ENCODE data around the gene HRK.

HRK gene

DNA sequence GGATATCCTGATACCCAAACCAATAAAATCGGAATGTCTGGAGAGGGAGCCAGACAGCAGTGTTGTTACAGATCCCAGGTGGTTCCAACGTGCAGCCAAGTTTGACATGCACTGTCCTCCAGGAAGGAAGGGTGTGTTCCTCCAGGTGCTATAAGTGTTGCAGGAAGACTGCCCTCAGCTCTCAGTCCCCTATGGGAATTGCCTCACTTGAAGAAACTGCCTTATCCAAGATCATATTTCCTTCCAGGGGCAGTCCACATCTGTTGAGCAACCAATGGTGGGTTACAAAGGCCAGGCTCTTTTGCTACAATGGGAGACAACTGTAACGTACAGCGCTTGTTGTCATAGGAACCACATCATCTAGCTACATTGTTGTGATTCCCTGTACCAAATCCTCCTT is 16.2 kb upstream of the HRK start:
- no peak for DNase-seq

DNA sequence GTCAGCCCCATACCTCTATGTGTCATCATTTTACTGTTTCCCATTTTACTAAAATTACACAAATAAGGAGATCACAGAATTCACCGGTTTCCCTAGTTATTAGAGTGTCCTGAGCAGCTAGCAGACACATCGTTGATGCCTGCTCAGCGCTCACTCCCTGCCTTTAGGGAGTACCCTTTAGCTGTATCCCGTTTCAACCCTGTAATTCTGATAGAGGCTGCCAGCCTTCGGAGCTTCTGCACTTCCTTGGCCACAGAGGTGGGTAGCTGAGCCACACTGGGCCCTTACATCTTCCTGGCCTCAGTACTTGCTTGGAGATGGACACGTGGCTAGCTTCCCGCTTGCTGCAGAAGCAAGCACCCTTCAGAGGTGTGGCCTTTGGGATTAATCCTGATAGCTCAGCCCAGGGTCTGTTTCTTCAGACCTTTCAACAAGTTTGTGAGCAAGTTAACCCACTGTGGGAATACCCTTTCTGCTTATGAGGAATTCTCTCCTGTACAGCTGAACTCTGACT is 15.2 kb upstream of the HRK start:
- no peak for DNase-seq

DNA sequence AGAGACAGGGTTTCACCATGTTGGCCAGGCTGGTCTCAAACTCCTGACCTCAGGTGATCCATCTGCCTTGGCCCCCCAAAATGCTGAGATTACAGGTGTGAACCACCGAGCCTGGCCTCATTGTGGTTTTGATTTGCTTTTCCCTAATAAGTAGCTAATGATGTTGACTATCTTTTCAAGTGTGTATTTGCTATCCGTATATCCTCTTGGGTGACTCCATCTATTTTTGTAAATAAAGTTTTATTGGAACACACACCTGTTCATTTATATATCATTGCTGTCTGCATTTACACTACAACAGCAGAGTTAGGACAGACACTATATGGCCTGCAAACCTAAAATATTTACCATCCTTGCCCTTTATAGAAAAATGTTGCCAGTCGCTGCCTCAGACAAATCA is 13.7 kb upstream of the HRK start:
- DNase-seq: no peak

DNA sequence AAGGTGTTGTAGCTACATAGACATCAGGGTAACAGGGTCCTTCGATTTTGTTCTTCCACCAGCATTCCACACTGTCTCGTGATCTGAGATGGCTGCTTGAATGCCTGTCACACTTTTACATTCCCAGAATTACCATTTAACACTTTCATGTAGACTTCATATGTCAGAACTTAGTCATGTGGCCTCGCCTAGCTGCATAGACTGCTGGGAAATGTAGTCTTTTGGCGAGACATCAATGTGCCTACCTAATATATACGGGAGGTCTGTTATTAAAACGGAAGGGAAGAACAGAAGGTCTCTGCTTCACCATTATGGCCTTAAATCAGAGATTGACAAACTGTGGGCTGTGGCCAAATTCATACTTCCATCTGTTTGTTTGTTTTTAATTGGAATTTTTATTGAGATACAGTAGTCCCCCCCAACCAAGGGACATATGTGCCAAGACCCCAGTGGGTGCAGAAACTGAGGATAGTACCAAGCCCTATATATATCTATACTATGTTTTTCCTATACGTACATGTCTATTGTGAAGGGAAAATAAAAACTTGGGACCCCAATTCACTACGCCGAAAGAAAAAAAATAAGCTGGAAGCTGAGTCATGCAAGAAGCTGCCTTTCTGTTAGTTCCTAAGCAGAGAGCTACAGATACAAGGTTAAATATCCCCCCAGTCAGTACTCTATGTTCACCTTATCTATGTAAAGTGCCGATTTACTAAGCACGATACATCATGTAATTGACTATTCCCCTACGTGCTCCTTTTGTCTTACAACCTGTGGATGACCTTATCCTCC is 11.3 kb upstream of the HRK start:
- no peak for DNase-seq

DNA sequence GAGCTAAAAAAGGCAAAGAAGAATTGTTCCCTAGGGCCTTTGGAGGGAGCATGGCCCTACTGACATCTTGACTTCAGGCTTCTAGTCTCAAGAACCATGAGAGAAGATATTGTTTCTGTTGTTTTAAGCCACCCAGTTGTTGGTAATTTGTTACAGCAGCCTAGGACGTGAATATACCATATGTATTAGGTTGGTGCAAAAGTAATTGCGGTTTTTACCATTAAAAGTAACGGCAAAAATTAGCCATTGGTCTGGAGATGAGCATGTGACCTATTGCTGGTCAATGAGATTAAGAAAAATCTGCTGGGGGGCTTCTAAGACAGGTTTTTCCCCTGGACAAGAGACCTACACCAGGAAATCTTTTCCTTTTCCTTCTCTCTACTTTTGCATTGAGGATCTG is 9.8 kb upstream of the HRK start:
- no peak for DNase-seq

DNA sequence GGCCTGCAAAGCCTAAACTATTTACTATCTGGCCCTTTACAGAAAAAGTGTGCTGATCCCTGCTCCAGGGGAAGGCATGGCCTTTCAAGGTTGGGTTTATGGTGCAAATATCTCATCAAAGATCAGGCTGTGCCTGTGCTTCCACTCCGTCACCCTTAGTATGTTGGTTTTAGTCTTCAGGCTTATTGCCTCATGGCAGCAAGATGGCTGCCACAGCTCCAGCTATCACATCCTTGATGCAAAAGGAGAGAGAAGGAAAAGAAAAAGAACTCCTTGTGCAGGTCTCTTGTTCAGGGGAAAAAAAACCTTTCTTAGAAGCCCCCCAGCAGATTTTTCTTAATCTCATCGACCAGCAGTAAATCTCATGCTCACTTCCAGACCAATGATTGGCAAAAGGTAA is 9.1 kb upstream of the HRK start:
- no peak for DNase-seq

DNA sequence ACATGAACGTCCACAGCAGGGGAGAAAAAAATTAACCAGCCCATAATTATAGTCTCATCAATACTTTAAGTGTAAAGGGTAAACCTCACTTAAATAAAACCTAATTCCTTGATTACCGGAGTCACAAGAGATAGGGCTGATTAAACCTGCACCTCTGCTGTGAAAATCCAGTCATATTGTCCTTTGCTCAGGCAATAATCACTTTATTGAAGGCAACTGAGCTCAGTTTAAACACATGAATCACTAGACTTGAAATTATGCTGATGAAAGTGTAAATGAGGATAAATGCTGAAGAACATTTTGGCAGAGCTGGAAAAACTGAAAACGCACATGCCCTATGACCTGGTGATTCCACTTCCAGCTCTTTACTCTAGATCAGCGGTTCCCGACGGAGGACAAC is 6.7 kb upstream of the HRK start:
- no peak for DNase-seq

DNA sequence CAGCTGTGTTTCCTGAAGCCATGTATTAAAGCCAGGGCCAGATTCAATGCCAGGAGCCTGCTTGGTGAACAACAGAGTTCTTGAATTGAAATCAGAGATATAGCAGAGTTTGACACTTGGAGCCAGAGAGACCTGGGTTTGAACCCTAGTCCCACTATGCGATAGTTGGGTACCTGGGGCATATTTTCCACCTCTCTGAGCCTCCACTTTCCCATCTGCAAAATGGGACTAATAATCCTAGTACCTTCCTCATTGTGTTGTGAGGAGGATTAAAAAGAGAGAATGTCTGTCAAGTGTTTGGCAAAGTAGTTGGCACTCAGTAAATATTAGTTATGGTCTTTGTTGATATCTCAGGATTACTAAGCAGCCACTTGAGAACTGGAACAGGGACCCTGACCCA is 6.0 kb upstream of the HRK start:
- no peak for DNase-seq

DNA sequence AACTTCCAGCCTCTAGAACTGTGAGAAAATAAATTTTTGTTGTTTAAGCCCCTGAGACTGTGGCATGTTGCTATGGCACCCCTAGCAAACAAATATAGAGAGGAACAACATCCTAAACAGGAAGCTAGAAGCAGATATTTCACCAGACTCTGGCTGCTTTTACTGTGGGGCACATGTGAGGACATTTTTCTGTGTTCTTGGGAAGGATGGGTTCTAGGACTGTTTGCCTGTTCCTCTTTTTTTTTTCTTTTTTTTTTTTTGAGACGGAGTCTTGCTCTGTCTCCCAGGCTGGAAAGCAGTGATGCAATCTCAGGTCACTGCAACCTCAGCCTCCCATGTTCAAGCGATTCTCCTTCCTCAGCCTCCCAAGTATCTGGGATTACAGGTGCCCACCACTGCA is 4.2 kb upstream of the HRK start:
- no peak for DNase-seq

DNA sequence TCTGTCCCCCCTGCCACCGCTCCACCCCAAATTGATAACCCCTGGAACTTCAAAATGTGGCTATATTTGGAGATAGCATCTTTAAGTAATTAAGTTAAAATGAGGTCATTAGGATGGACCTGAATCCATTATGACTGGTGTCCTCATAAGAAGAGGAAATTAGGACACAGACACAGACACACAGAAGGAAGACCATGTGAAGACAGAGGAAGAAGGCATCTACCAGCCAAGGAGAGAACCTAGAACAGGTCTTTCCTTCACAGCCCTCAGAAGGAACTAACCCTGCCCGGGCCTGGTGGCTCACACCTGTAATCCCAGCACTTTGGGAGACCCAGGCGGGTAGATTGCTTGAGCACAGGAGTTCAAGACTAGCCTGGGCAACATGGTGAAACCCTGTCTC is 3.6 kb upstream of the HRK start:
- no peak for DNase-seq

DNA sequence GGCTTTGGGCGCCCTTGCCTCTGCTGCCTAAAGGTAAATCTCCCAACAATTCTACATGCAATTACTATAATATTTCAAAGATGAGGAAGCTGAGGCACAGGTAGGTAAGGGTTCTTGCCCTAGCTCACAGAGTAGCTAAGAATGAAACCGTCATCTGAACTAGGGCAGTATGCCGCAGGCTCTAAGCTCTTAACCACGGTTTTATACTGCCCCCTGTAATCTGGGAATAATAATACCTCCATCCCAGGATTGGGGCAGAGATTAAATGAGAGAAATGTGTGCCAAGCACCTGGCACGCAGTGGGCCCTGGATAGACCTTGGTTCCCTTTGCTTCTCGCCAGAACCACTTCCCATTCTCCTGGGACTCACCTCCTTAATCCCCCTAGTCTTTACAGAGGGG is 1.5 kb upstream of the HRK start:
- DNase-seq: peak; percentile 16

DNA sequence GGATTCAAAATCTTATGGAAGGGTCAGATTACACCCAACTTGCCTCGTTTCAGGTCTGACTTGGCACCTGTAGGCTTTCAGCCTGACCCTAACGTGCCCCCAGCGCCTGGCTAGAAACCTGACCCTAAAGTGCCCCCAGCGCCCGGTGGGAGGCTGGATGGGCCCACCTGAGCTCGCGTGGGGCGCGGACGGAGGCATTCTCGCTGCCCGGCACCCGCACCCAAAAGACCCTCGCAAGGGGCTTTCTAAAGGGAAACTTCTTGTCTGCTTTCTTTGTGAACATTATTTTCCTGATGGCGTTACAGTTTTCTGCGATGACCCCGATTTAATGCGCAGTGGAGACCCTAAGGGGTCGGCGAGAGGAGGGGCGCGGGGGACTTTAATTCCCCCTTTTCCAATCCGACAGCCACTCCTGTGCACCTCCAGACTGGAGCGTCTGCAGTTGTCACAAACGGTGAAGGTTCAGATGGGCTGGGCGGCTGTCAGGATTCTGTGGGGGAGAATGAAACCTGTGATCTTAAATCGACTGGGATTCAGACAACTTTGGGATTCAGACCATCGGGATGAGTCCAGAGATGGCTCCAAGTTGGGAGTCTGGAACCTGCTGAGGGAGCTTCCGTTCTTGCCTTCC is 751 bp upstream of the HRK start:
- no peak for DNase-seq

DNA sequence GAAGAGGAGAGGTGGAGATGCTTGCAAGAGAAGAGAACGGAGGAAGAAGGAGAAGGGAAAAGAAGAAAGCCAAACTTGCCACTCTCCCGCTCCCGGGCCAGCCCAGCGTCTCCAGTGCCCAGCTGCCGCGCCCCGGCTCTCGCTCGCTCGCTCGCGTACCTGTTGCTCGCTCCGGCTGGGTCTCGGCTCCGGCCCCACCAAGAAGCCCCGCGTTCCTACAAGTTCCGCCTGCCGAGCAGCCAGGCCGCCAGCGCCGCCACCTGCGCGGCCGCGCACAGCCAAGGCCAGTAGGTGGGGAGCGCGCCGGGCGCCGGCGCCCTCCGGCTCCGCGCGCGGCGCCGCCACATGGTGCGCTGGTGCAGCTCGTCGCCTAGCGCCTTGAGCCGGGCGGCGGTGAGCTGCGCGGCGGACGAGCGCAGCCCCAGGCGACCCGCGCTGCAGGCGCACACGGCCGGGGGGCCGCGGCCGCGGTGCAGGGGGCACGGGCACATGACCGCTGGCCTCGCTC is 370 bp downstream of the HRK start:
- DNase-seq: peak; percentile 31

DNA sequence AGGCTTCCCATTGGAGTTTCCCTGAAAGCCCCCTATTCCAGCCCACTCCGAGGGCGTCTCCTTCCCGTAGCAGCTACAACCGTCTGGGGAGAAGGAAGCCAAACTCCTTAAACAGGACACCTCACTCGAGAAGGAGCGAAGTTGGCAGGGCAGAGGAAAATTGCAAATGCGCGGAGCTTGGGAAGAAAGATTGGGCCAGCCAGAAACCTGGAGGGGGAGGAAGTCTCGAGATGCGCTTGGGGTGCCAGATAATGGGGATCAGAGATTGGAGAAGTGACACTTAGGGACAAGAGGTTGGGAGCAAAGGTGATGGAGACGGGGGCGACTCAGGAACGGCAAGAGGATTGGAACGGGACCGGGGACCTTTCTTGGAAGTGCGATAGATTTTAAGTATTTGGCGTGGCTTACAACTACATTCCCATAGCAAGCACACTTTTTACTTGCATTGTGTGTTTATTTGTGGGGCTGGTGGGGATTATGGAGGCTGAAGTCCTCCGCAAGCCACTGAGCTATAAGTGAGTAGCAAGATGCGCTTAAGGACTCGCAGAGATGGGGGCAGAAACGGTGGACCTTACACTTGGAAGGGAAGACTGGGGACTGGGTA is 926 bp downstream of the HRK start:
- DNase-seq: no peak

DNA sequence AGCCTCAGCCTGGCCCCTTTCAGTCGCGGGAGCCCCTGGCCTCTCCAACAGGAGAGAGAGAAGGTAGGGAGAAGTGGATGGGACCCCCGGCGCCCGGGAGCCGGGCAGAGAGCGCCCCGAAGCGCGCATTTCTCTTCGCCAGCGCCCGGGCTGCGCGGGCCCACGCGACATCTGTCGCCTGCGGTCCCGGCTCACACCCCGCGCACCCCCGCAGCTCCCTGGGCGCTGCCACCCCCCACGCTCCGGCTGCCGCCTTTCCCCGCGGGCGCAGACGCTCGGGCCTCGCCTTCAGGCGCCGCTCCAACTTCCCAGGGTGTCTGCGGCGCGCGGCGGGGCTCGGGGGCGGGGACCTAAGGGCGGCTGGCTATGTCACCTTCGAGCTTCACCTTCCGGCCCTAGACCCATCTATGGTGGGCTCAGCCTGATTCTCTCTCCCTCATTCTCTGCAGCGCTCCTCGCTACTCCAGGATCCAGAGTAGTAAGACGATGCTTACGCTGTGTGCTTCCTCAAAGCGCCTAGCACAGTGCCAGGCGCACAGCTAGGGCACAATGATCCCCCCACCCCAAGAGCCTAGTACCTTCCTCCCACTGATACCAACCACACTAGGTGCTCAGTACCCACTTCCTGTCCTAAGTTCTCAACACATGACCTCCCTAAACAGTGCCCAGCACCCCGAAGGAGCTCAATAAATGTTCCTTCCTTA is 1.6 kb downstream of the HRK start:
- DNase-seq: no peak

DNA sequence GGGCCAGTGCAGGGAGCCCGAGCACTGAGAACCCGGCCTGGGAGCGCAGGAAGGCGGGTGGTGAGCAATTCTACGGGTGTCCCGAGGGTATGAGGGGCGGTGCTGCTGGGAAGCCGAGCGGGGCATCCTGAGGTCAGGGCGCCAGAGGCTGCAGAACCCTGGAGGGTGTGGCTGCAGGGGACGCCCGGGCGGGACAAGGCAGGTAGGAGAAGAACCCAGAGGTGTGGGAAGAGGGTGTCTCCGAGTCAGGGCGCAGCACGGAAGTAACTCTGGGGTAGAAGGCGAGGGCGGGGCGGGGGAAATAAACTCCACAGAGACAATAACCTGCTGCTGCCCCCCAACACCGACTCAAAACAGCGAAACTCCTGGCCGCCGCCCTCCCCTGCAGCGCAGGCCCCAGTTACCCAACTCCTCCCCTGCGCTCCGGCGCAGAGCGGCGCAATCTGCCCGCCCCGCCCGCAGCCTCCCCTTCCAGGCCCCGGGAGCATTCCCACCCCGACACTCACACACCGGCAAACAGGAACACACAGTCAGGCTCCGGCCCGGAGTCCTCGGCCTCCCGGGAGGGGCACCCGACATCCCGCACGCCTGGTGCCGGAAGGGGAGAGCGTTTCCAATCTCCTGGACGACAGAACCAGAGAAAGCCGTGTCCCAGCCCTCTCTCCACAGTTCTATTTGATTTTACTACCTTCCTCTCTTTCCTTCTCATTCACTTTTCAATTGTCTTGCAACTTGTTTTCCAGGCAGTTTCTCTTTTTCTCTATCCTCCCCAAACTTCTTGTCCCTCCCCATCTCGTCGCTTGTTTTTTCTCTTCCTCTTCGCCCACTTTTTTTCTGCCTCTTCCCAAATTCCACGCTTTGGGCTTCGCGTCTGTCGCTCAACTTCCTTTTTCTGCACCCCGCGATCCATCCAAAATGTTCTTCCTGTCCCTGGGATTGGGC is 2.4 kb downstream of the HRK start:
- DNase-seq: no peak

DNA sequence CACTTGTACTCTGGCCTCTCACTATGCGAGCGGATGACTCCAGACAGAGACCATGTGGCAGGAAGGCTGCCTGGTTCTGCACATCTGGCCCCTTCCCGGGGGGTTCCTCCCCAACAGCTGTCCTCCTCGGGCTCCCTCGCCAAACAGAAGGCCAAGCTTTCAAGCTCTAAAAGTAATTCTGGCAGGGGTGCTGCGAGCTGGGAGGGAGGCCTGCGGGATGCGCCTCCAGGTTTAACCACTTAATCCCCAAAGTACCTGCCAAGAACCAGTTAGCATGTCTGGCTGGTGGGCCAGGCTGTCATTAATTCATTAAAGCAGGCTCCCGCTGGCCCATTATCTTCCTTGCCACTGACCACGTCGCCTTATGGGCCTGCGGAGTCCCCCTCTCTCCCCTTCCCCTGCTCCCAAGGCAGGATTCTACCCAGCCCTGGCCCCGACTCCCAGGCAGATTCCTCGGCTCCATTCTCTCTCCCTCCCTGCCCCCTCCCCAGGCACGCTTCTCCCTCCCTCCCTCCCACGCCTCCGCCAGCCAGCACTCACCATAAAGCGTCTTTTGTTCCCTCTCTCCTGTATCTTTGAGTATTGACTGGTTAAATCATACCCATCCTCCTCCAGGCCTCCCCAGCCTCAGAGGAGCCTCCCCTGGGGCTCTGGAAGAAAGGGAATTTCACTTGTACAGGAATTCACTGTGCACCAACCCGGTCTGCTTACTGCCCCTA is 4.9 kb downstream of the HRK start:
- DNase-seq: no peak

DNA sequence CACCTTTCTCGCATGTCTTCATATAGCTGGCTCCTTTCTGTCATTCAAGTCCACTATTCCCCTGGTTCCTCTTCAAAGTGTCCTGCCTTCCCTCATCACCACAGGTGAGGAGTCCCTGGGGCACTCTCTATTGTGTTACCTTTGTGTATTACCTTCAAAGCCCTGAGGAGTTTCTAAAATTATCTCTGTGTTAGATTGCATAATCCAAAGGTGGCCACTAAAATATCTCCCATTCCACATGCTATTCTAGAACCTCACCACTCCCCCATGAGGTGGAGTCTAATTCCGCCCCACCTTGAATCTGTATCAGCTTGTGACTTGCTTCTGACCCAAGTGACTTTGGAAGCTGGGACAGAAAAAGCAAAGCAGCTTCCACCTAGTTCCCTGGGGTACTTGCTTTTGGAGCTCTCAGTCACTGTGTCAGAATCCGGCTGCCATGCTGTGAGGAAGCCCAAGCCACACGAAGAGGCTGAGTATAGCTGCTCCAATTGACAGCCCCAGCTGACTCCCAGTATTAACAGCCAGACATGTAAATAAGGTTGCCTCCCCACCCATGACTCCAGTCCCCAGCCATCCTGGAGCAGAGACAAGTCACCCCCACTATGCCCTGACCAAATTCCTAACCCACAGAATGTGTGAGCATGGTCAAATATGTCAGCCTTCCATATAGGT is 6.8 kb downstream of the HRK start:
- no peak for DNase-seq

DNA sequence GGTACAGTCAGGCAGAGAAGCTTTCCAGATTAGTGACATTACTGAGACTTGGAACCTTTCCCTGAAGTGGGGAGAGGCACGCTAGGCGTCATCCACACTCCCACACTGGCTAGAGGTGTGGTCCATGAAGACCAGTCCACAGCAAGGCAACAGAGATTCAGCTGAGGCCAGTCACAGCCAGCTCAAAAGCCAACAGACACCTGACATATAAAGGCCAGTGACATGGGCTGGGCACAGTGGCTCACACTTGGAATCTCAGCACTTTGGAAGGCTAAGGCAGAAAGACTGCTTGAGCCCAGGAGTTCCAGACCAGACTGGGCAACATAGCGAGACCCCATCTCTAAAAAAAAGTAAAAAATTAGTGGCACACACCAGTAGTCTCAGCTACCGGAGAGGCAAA is 10.9 kb downstream of the HRK start:
- no peak for DNase-seq

DNA sequence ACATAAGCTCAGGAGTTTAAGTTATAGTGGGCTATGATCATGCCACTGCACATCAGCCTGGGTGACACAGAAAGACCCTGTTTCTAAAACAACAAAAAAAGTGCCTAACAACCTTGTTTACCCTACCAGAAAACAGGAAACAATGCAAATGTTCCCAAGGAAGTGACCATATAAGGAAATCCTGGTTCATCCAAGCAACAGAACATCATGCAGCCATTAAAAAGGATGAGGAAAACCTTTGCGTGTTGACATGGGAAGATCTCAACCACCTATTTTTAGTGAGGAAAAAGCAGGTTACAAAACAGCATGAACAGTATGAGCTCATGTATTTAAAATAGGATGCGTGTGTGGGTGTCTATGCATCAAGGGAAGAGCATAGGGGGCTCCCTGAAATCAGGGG is 13.7 kb downstream of the HRK start:
- DNase-seq: no peak

Data from activated CD4-positive, alpha-beta T cell treated with anti-CD3 and anti-CD28 coated beads, Interleukin-2, amount 50 U/mL, for 16 hours (primary cell).